ENCODE results near the gene CREG2.

DNA sequence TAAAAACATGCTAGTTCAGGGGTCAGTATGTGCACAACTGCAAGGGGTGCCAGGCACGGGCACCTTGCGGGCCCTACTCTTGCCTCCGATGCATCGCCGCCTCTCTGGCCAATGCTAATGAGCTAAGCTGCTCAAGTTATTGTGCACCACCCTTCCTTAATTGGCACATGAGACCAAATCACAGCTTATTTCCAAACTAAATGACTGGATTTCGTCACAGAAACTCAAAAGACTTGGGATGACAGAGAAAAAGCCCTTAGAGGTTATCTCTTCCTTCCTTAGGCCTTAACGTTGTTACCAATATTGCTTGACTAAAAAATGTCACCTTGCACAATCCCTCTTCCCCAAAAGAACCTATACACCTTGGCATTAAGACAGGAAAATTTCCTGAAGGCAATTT is 86.5 kb downstream of the CREG2 start:
- TF ChIP-seq POLR2A (IDR thresholded peaks at IDR 0.05), result no peak
- no peak for TF ChIP-seq CTCF (IDR thresholded peaks at IDR 0.05)
- TF ChIP-seq EP300 (IDR thresholded peaks at IDR 0.05), result no peak
- TF ChIP-seq POLR2AphosphoS5 (IDR thresholded peaks at IDR 0.05), result no peak
